ENCODE data around the gene RYR3.
A peak's percentile ranks its signal among the peaks of the same experiment; 100 is the strongest.

The RYR3 gene

DNA sequence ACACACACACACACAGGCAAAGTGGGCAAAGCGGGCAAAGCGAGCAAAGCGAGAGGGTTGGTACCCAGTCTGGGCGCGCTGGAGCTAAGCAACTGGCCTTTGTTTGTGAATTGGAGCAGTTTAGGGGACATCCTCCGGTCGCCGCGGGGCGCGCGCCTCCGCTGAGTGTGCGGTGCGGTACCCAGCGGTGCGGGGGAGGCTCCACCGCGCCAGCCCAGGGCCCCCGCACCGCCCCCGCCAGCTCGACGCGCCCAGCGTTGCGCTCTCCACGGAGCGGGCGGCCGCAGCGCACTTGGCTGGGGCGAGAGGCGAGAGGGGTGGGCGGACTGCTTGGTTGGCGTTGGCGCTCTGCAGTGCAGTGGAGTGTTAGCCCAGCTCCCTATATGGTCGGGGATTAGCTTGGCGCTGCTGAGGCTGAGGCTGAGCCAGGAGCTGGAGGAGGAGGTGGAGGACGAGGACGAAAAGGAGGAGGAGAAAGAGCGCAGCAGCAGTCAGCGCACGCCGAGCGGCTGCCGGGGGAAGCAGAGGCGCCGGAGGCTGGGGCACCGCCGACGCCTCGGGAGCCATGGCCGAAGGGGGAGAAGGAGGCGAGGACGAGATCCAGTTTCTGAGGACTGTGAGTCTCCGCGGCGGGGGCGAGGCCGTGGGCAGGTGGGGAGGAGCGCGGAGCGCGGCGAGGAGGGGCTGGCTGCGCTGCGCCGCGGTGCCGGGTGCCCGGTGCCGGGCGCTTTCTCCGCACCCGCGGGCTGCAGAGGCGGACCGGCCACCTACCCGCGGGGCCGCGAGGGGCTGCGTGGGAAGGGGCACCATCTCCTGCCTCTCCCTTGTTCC is at the start of gene RYR3:
Gene RYR3, plus strand, starts transcription at position 487 of the 831 bp plus-strand sequence. Its CDS starts 79 bp downstream, at position 566.
- DNase-seq = peak; percentile 19

GRCh38 chr15:33262306-33262705 is 48.5 kb upstream of the RYR3 start:
- no peak for DNase-seq

GRCh38 chr15:33277689-33278088 is 33.1 kb upstream of the RYR3 start:
- DNase-seq = no peak

GRCh38 chr15:33278816-33279612 is 31.8 kb upstream of the RYR3 start:
- no peak for DNase-seq

DNA sequence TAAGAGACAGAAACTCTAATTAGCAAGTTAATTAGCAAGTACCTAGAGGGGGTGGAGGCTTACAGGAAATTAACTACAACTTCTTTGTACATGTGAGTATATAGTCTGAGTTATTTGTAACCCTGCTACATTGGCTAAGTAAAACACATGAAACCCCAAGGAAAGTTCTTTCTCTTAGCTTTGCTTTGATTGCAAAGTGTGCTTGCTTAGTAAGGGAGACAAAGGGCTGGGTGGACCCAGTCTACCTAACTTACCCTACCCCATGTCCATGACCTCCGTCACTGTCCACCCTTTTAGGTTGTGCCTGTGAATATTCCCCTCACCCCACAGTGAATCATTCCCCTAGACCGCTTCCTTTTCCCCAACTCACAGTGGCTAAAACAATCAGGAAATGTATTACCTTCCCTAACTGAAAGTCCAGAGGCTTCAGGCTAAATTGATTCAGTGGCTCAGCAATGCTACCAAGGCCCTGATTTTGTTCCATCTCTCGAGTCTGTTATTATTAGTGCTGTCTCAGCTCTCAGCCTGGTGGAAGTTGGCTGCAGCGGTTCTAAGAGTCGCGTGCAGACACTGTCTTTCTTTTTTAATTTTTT is 31.1 kb upstream of the RYR3 start:
- DNase-seq = no peak

- no peak for DNase-seq
Measured at GRCh38 chr15:33282226-33283020, 28.3 kb upstream of the RYR3 start.

DNA sequence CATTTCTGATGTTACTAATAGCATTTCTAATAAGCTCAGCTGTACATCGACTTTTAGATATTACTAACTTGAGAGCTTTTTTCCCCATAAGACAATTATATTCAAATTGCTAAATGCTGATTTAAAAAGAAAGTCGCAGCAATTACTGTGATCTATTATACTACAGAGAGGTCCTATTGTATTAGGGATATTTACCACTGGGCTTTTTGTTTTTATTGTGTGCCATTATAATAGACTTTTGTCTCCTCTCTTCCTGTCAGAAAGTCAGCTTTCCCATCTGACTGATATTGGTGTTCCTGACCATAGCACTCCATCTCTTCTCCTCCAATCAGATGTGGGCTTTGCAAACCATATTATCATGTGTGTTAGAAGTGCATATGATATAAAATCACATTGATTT is 27.2 kb upstream of the RYR3 start:
- no peak for DNase-seq

DNA sequence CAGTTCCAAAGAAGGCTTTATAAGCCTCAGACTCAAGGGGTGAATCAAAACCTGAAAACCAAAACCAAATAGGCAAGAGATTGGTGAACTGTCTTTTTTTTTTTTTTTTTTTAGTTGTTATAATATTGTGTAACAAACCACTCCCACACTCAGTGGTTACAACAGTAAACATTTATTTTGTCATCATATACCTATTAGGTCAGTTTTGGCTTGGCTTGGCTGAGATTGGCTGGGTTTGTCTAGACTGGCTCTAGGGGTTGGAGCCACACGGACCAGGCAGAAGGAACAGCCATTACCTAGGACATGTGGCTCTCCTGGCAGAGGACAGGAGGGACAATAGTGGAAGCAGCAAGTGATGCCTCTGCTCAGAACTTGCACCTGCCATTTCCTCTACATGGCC is 26.4 kb upstream of the RYR3 start:
- DNase-seq = no peak

- DNase-seq = peak; percentile 63 to 67
Measured at GRCh38 chr15:33292717-33293307, 18.0 kb upstream of the RYR3 start.

GRCh38 chr15:33293713-33294334 is 16.9 kb upstream of the RYR3 start:
- no peak for DNase-seq

DNA sequence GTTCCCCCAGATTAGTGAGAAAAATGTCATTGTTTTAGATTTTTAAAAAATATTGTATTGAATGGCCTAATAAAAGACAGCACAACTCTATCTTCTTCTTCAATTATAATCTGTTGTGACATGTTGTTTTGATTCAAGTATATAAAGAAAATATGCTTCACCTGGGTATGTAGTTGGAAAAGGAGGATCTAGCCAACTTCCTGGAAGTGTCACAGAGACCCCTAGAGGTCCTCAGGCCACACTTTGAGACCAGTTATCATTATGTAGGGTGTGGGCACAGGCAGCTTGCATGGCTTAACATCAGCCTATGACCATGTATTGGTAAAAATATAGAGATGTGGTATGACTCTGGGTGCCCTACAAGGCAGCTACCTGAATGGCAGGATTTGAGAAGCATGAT is 14.7 kb upstream of the RYR3 start:
- DNase-seq = no peak

DNA sequence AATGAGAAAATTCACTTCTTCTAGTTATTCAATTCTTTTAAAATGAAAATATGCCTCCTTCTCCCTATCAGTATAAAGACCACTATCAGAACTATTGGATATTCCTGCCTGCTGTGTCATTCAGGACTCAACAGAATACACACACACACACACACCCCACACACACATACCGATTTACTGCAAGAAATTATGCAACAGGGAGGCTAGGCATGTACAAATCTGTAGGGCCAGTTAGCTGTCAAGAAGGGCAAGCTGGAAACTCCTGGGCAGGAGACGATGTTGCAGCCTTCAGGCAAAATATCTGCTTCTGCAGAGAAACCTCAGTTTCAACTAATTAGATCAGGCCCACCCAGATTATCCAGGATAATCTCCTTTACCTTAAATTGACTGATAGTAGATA is 13.9 kb upstream of the RYR3 start:
- DNase-seq = no peak

DNA sequence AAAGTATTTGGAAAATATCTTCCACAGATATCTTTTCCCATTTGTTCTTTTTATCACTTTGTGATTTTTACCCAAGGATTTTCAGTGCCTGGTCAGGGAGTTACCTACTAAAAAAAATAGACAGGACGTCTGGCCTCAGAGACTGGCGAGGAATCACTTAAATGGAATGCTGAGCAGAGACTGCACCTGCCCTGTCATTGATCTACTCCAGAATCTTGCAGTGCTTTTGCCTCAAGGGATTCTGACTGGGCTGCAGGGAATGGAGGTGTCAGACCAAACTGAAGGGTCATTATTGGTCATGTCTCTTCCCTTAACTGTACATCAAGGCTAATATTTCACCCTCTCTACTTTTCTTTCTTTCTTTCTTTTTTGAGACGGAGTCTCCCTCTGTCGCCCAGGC is 12.1 kb upstream of the RYR3 start:
- DNase-seq = no peak

- DNase-seq = no peak
Measured at GRCh38 chr15:33304924-33305323, 5.8 kb upstream of the RYR3 start.

DNA sequence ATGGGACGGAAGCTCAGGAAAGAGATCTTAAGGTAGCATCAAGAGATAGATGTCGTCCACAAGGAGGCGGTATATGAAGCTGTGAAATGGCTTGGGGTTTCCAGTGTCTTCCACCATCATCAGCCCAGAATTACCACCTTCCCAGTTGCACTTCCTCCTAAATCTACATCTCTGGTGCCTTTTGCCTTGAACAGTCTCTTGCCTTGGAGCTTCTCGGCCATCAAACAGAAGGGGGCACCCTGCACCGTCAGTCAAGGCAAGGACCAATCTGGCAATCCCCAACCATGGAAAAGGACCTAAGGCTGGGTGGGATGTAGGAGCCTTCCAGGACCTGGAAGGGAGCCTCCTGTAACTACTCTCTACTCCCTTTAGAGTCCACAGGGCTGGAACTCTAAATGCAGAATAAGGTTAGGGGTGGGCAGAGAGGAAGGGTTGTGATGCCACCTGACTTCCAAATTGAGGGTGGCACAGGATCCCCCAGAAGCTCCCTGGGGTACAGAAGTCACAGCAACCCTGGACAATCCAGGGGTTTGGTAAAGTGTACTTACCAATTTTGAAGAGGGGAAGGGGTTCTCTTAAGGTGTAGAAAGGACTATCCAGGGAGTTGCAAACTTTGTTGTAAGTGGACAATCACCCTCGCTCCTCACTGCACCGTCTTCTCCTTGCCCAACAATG is 1.0 kb upstream of the RYR3 start:
- DNase-seq = peak in 1 of 2 experiments; percentile 21

DNA sequence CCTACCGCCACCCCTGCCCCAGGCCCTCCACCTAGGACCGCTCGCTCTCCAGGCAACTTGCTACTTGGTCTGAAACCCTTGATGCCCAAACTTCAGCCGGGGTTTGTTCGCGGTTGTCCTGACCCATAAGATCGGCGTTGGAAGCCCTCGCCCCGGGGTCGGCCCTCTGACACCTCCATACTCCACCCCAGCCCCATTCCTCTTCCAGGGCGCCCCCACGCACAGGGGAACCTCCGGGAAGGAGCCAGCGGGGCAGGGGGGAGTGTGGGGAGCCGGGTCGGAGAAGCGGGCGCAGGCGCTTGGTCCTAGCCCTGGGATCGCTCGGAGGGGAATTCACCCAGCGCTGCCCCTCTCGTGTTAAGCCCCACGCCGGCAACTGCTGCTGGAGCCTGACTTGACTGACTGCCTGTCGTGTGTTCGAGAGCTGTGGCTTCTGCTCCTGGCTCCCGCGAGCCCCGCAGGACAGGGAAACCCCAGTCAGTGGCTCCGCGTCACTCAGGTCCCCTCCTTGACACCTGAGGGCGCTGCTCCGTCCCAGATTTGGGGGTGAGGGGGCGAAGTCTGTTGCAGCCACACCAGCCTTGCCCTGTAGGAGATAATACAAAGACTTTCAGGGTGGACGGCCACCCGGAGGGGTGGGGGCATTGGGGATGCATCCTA is 675 bp downstream of the RYR3 start:
- DNase-seq = peak in 1 of 2 experiments; percentile 23

DNA sequence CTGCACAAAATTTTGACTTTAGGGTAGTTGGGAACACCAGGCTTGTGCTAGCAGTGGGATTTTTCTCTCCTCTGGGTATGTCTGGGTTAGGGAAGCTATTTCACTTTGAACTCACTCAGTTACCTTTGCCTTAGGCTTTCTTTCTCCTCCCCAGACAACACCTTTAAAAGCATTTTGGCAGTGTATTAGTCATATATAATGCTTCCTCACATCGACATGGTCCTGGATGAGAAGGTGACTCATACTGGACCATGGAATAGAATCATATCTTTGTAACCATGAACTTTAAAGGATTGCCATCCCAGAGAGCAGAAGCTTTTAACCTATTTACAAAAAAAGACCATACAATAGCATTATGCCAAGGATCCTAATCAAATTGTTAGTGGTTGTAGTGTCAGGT is 2.7 kb downstream of the RYR3 start:
- DNase-seq = no peak

- no peak for DNase-seq
Measured at GRCh38 chr15:33314069-33314468, 3.3 kb downstream of the RYR3 start.

GRCh38 chr15:33315044-33315443 is 4.3 kb downstream of the RYR3 start:
- DNase-seq = no peak

DNA sequence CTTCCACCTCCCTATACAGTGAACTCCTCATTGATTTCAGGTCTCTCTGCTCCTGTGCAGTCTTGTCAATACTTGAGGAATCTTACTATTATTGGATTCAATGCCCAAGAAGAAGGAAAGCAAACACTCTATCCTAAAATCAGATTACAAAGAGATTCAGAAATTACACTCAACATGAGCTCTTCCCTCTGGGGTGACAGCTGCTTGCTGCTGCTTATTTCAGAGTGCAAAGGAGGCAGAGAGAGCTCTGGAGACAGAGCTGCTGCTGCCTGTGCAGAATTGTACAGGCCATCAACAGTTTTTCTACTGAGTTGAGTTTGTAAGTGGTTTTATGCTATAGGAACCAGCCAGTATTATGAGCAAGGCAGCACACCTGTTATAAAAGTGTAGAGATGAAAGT is 7.1 kb downstream of the RYR3 start:
- DNase-seq = no peak

- DNase-seq = no peak
Measured at GRCh38 chr15:33320017-33320416, 9.2 kb downstream of the RYR3 start.
